Duodenal mucosa (tissue), 2 donors: ENCODE data around the gene WDR82.
A peak's percentile ranks its signal among the peaks of the same experiment; 100 is the strongest.

Experiments used
- H3K27ac ChIP-seq: one replicate; pipeline ENCODE4 v1.7.0; 2013; ENCODE audit warnings: low read depth, low read length
- H3K27me3 ChIP-seq, 2 donors: one replicate each; pipeline ENCODE4 v1.7.0; 2013; ENCODE audit warnings: low read length in 2 of 2, control low read depth in 1 of 2; ENCODE audit not compliant: insufficient read depth in 2 of 2, control insufficient read depth in 1 of 2
- H3K36me3 ChIP-seq, 2 donors: one replicate each; pipeline ENCODE4 v1.7.0; 2013; ENCODE audit warnings: low read length in 2 of 2, control low read depth in 1 of 2; ENCODE audit not compliant: insufficient read depth in 2 of 2, control insufficient read depth in 1 of 2
- H3K4me1 ChIP-seq, 2 donors: one replicate each; pipeline ENCODE4 v1.7.0; 2013; ENCODE audit warnings: low read length in 2 of 2, control low read depth in 1 of 2; ENCODE audit not compliant: insufficient read depth in 2 of 2, control insufficient read depth in 1 of 2
- H3K4me3 ChIP-seq, 2 donors: one replicate each; pipeline ENCODE4 v1.7.0; 2013; ENCODE audit warnings: low read length in 2 of 2, low read depth in 1 of 2
- H3K9ac ChIP-seq, 2 donors: one replicate each; pipeline ENCODE4 v1.7.0; 2013; ENCODE audit warnings: low read length in 2 of 2, low read depth in 1 of 2
- H3K9me3 ChIP-seq, 2 donors: one replicate each; pipeline ENCODE4 v1.7.0; 2013; ENCODE audit warnings: low read length in 2 of 2, control low read depth in 1 of 2; ENCODE audit not compliant: control insufficient read depth in 1 of 2

Gene WDR82

GRCh38 chr3:52257911-52258310 is 20.5 kb downstream of the WDR82 start:
- H3K9ac ChIP-seq = no peak overlapping the region
- peaks cover 71 to 95% of the 10 kb centered on the region in 2 donors for H3K36me3 ChIP-seq
- no peaks in the 10 kb centered on the region for H3K27me3 ChIP-seq
- H3K4me3 ChIP-seq = no peak overlapping the region
- no peaks in the 10 kb centered on the region for H3K9me3 ChIP-seq
- H3K27ac ChIP-seq = no peak overlapping the region
- H3K4me1 ChIP-seq = peaks cover 8 to 12% of the 10 kb centered on the region in 2 donors

- H3K4me3 ChIP-seq = no peak overlapping the region
These were observed 21.8 kb downstream of the WDR82 start for GRCh38 chr3:52256622-52257021.

GRCh38 chr3:52256159-52256558 is 22.3 kb downstream of the WDR82 start:
- Histone ChIP-seq H3K9me3 (no peaks in the 10 kb centered on the region), H3K27me3 (no peaks in the 10 kb centered on the region), H3K27ac (no peak overlapping the region), H3K4me3 (no peak overlapping the region), H3K4me1 (peaks cover 8 to 13% of the 10 kb centered on the region in 2 donors), H3K9ac (no peak overlapping the region), H3K36me3 (peaks cover 62 to 91% of the 10 kb centered on the region in 2 donors)

More at GRCh38 chr3:52256622-52257021, 21.8 kb downstream of the WDR82 start:
- Histone ChIP-seq H3K9me3 (no peaks in the 10 kb centered on the region), H3K4me1 (peaks cover 8 to 13% of the 10 kb centered on the region in 2 donors), H3K27me3 (no peaks in the 10 kb centered on the region), H3K27ac (no peak overlapping the region), H3K36me3 (peaks cover 62 to 93% of the 10 kb centered on the region in 2 donors), H3K9ac (no peak overlapping the region)

GRCh38 chr3:52254608-52255007 is 23.8 kb downstream of the WDR82 start:
- no peak overlapping the region for H3K4me3 ChIP-seq
- no peaks in the 10 kb centered on the region for H3K9me3 ChIP-seq
- peaks cover 8 to 13% of the 10 kb centered on the region in 2 donors for H3K4me1 ChIP-seq
- H3K36me3 ChIP-seq = peaks cover 65 to 81% of the 10 kb centered on the region in 2 donors
- H3K27me3 ChIP-seq = no peaks in the 10 kb centered on the region
- no peak overlapping the region for H3K9ac ChIP-seq
- no peak overlapping the region for H3K27ac ChIP-seq

- Histone ChIP-seq H3K27me3 (no peaks in the 10 kb centered on the region), H3K9me3 (no peaks in the 10 kb centered on the region), H3K36me3 (peaks cover 60 to 81% of the 10 kb centered on the region in 2 donors), H3K4me3 (no peak overlapping the region), H3K4me1 (peaks cover 8 to 13% of the 10 kb centered on the region in 2 donors), H3K9ac (no peak overlapping the region), H3K27ac (peak overlapping the region; percentile 42)
These were observed 24.8 kb downstream of the WDR82 start for GRCh38 chr3:52253314-52254304.

GRCh38 chr3:52250122-52250521 is 28.3 kb downstream of the WDR82 start:
- H3K4me1 ChIP-seq = peaks cover 12 to 39% of the 10 kb centered on the region in 2 donors
- H3K4me3 ChIP-seq = no peak overlapping the region
- H3K27ac ChIP-seq = no peak overlapping the region

GRCh38 chr3:52249683-52250082 is 28.8 kb downstream of the WDR82 start:
- H3K27ac ChIP-seq = no peak overlapping the region
- no peaks in the 10 kb centered on the region for H3K27me3 ChIP-seq
- peaks cover 27 to 48% of the 10 kb centered on the region in 2 donors for H3K36me3 ChIP-seq
- H3K4me1 ChIP-seq = peaks cover 12 to 43% of the 10 kb centered on the region in 2 donors
- H3K9ac ChIP-seq = no peak overlapping the region
- H3K9me3 ChIP-seq = no peaks in the 10 kb centered on the region
- no peak overlapping the region for H3K4me3 ChIP-seq

More at GRCh38 chr3:52250122-52250521, 28.3 kb downstream of the WDR82 start:
- Histone ChIP-seq H3K36me3 (peaks cover 27 to 49% of the 10 kb centered on the region in 2 donors), H3K9me3 (no peaks in the 10 kb centered on the region), H3K27me3 (no peaks in the 10 kb centered on the region), H3K9ac (no peak overlapping the region)

GRCh38 chr3:52248816-52249547 is 29.5 kb downstream of the WDR82 start:
- peaks cover 11 to 47% of the 10 kb centered on the region in 2 donors for H3K4me1 ChIP-seq
- no peak overlapping the region for H3K4me3 ChIP-seq
- peaks cover 22 to 41% of the 10 kb centered on the region in 2 donors for H3K36me3 ChIP-seq
- H3K9me3 ChIP-seq = no peaks in the 10 kb centered on the region
- H3K9ac ChIP-seq = no peak overlapping the region
- no peaks in the 10 kb centered on the region for H3K27me3 ChIP-seq
- no peak overlapping the region for H3K27ac ChIP-seq

- H3K27ac ChIP-seq = no peak overlapping the region
- H3K9ac ChIP-seq = no peak overlapping the region
- H3K4me3 ChIP-seq = no peak overlapping the region
- H3K9me3 ChIP-seq = no peaks in the 10 kb centered on the region
- H3K4me1 ChIP-seq = peaks cover 4 to 42% of the 10 kb centered on the region in 2 donors
- no peaks in the 10 kb centered on the region for H3K27me3 ChIP-seq
- H3K36me3 ChIP-seq = peaks cover 16 to 33% of the 10 kb centered on the region in 2 donors
These were observed 30.3 kb downstream of the WDR82 start for GRCh38 chr3:52248165-52248541.
